ENCODE measurements around the gene FAM193A. TPM values are rescaled to one million over a fixed set of nuclear protein-coding genes. Genes with fewer than 3 reads are reported as not detected.
"Not testable (repeated sequence)": the region's sequence is repeated elsewhere in the genome, so short reads cannot be mapped to it uniquely, and the experiment has no call there.

The FAM193A gene
- total RNA-seq, 1 experiment from 2014 or later, result 38.8 TPM

DNA sequence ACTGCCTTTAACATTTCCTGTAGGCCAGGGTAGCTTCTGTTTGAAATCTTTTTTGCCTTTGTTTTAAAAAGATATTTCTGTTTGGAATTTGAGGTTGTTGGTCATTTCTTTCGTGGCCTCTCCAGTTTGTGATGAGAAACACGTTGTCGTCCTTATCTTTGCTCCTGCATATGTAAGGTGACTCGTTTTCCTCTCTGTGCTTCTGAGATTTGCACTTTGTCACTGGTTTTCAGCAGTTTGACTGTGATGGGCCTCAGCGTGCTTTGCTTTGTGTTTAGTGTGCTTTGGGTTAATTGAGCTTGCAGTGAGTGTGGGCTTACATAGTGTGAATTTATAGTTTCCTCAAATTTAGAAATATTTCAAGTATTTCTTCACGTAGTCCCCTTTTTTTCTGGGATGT, 81.5 kb downstream of the FAM193A start:
- H3K4me1 ChIP-seq (ENCODE audit: low read length), result no peaks in the 10 kb centered on the region
- H3K27ac ChIP-seq (ENCODE audit: low read length), result no peak overlapping the region
- no peak overlapping the region for H3K4me2 ChIP-seq (ENCODE audit: low read depth, low read length, poor library complexity, severe bottlenecking)
- H2AFZ ChIP-seq (ENCODE audit: low read length), result no peak overlapping the region
- H4K20me1 ChIP-seq (ENCODE audit: insufficient read depth, low read depth, low read length), result peaks cover 15% of the 10 kb centered on the region; the same call in 1 of the 2 replicates
- no peaks in the 10 kb centered on the region for H3K9me3 ChIP-seq (ENCODE audit: low read length)
- no peak for DNase-seq
- no peaks in the 10 kb centered on the region for H3K9me2 ChIP-seq (replicated peaks; ENCODE audit: insufficient read depth, low read length)
- H3K79me2 ChIP-seq (ENCODE audit: low read length), result peaks cover 97% of the 10 kb centered on the region
- H3K4me3 ChIP-seq (ENCODE audit: low read length), result no peak overlapping the region
- no peaks in the 10 kb centered on the region for H3K27me3 ChIP-seq (ENCODE audit: low read length)
- H3K36me3 ChIP-seq (ENCODE audit: insufficient read depth, low read length), result no peaks in the 10 kb centered on the region
- H3K9ac ChIP-seq (ENCODE audit: low read length), result no peak overlapping the region

DNA sequence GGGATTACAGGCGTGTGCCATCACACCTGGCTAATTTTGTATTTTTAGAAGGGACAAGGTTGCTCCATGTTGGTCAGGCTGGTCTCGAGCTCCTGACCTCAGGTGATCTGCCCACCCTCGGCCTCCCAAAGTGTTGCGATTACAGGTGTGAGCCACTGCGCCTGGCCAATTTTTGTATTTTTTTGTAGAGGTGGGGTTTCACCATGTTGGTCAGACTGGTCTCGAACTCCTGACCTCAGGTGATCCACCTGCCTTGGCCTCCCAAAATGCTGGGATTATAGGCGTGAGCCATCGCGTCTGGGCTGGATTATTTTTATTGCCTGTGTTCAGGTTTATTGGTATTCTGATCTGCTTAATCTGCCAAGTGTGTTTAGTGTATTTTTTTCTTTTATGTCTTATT, 82.3 kb downstream of the FAM193A start:
- not testable (repeated sequence) for H3K27me3 ChIP-seq (ENCODE audit: low read length); H3K4me2 ChIP-seq (ENCODE audit: low read depth, low read length, poor library complexity, severe bottlenecking); H3K9me2 ChIP-seq (replicated peaks; ENCODE audit: insufficient read depth, low read length); H3K9me3 ChIP-seq (ENCODE audit: low read length); H3K9ac ChIP-seq (ENCODE audit: low read length); H3K4me1 ChIP-seq (ENCODE audit: low read length); H2AFZ ChIP-seq (ENCODE audit: low read length); H3K4me3 ChIP-seq (ENCODE audit: low read length); H3K27ac ChIP-seq (ENCODE audit: low read length); DNase-seq; H3K36me3 ChIP-seq (ENCODE audit: insufficient read depth, low read length)
- peaks cover 97% of the 10 kb centered on the region for H3K79me2 ChIP-seq (ENCODE audit: low read length)
- peaks cover 15% of the 10 kb centered on the region; the same call in 1 of the 2 replicates for H4K20me1 ChIP-seq (ENCODE audit: insufficient read depth, low read depth, low read length)

DNA sequence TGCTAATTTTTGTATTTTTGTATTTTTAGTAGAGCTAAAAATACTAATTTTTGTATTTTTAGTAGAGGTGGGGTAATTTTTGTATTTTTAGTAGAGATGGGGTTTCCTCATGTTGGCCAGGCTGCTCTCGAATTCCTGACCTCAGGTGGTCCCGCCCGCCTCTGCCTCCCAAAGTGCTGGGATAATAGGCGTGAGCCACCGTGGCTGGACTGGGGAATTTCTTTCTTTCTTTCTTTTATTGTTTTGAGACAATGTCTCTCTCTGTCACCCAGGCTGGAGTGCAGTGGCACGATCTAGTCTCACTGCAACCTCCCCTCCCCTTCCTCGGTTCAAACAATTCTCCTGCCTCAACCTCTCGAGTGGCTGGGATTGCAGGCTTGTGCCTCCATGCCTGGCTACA, 83.0 kb downstream of the FAM193A start:
- Histone ChIP-seq H3K9ac (ENCODE audit: low read length) (no peak overlapping the region), H3K9me2 (replicated peaks; ENCODE audit: insufficient read depth, low read length) (no peaks in the 10 kb centered on the region), H3K27me3 (ENCODE audit: low read length) (no peaks in the 10 kb centered on the region), H3K4me2 (ENCODE audit: low read depth, low read length, poor library complexity, severe bottlenecking) (no peak overlapping the region), H3K27ac (ENCODE audit: low read length) (no peak overlapping the region), H3K79me2 (ENCODE audit: low read length) (peaks cover 96% of the 10 kb centered on the region), H4K20me1 (ENCODE audit: insufficient read depth, low read depth, low read length) (peaks cover 15% of the 10 kb centered on the region; the same call in 1 of the 2 replicates), H2AFZ (ENCODE audit: low read length) (no peak overlapping the region), H3K9me3 (ENCODE audit: low read length) (no peaks in the 10 kb centered on the region), H3K36me3 (ENCODE audit: insufficient read depth, low read length) (no peaks in the 10 kb centered on the region), H3K4me1 (ENCODE audit: low read length) (no peaks in the 10 kb centered on the region), H3K4me3 (ENCODE audit: low read length) (no peak overlapping the region)
- DNase-seq, result no peak

DNA sequence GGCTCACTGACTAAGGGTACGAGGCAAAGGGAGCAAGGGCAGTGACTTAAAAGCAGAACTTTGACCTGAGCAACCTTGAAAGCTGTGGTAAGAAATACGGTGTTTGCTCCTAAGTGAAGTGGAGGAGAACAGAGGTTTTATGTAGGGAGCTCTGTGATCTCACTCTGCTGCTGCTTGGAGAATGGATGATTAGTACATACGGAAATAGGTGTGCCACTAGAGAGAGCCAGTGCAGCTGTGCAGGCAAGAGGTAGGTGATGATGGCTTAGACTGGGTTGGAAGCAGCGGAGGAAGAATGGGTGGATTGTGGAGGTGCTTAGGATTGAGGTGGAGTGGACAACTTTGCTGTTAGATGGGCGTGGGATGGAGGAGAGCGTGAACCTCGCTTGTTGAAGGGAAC, 85.0 kb downstream of the FAM193A start:
- Histone ChIP-seq H3K4me1 (ENCODE audit: low read length) (no peaks in the 10 kb centered on the region), H3K9ac (ENCODE audit: low read length) (no peak overlapping the region), H4K20me1 (ENCODE audit: insufficient read depth, low read depth, low read length) (peaks cover 18% of the 10 kb centered on the region; the same call in 1 of the 2 replicates), H3K4me3 (ENCODE audit: low read length) (no peak overlapping the region), H3K36me3 (ENCODE audit: insufficient read depth, low read length) (no peaks in the 10 kb centered on the region; the same call in 1 of the 2 replicates), H3K27me3 (ENCODE audit: low read length) (no peaks in the 10 kb centered on the region), H2AFZ (ENCODE audit: low read length) (no peak overlapping the region), H3K79me2 (ENCODE audit: low read length) (peaks cover 85% of the 10 kb centered on the region), H3K9me2 (replicated peaks; ENCODE audit: insufficient read depth, low read length) (no peaks in the 10 kb centered on the region), H3K4me2 (ENCODE audit: low read depth, low read length, poor library complexity, severe bottlenecking) (no peak overlapping the region), H3K27ac (ENCODE audit: low read length) (no peak overlapping the region), H3K9me3 (ENCODE audit: low read length) (no peaks in the 10 kb centered on the region)
- DNase-seq, result no peak

DNA sequence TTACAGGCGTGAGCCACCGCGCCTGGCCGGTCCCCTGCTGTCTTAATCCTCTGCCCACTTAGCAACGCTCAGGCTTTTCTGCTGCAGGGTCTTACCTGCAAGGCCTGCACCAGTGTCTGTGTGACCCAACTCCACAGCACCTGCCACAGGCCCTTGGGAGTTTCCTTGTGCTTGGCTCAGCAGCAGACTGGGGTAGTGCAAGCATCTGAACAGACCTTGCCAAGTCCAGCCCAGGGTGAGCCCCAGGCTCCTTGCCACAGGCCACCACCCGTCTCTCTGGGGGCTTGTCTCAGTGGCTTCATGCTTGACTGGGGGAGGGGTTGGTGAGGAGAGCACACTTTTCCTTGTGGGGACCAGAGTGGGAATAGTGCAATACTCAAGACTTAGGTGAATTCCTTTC, 87.0 kb downstream of the FAM193A start:
- Histone ChIP-seq H4K20me1 (ENCODE audit: insufficient read depth, low read depth, low read length) (peaks cover 18% of the 10 kb centered on the region; the same call in 1 of the 2 replicates), H3K79me2 (ENCODE audit: low read length) (peaks cover 77% of the 10 kb centered on the region), H3K27me3 (ENCODE audit: low read length) (no peaks in the 10 kb centered on the region)

DNA sequence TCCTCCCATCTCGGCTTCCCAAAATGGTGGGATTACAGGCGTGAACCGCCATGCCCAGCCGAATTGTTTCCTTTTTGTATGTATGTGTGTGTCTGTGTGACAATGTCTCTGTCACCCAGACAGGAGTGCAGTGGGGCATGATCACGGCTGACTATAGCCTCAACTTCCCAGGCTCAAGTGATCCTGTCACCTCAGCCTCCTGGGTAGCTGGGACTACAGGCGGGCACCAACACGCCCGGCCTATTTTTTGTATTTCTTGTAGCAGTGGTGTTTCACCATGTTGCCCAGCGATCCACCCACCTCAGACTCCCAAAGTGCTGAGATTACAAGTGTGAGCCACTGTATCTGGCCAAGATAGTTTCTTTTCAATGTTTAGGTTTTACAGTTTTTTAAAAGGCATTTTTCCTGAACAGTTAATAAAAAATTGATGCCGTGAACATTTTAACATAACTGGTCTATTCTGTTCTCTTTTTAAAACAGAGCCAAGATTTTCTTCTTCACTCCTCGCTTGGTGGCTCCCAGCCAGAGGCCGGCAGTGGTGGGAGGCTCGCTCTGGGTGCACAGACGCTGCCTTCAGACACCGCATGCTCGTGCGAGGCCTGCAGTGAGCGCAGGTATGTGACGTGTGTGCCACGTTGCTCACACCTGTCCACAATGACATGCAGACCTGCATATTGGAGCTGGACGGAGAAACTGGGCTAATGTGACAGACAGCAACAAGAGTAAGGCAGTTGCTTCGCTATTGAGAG, 88.5 kb downstream of the FAM193A start:
- no peaks in the 10 kb centered on the region for H3K27me3 ChIP-seq (ENCODE audit: low read length)
- no peak overlapping the region for H3K4me2 ChIP-seq (ENCODE audit: low read depth, low read length, poor library complexity, severe bottlenecking)
- no peaks in the 10 kb centered on the region for H3K4me1 ChIP-seq (ENCODE audit: low read length)
- peaks cover 6% of the 10 kb centered on the region for H3K36me3 ChIP-seq (ENCODE audit: insufficient read depth, low read length)
- no peaks in the 10 kb centered on the region for H3K9me2 ChIP-seq (replicated peaks; ENCODE audit: insufficient read depth, low read length)
- no peaks in the 10 kb centered on the region for H3K9me3 ChIP-seq (ENCODE audit: low read length)
- no peak overlapping the region for H2AFZ ChIP-seq (ENCODE audit: low read length)
- no peak for DNase-seq
- H4K20me1 ChIP-seq (ENCODE audit: insufficient read depth, low read depth, low read length), result peaks cover 15% of the 10 kb centered on the region; the same call in 1 of the 2 replicates
- no peak overlapping the region for H3K9ac ChIP-seq (ENCODE audit: low read length)
- H3K4me3 ChIP-seq (ENCODE audit: low read length), result no peak overlapping the region
- peaks cover 68% of the 10 kb centered on the region for H3K79me2 ChIP-seq (ENCODE audit: low read length)
- no peak overlapping the region for H3K27ac ChIP-seq (ENCODE audit: low read length)

More for the DNA sequence above, 87.0 kb downstream of the FAM193A start:
- H3K9me3 ChIP-seq (ENCODE audit: low read length), result no peaks in the 10 kb centered on the region
- no peak for DNase-seq
- H3K9ac ChIP-seq (ENCODE audit: low read length), result no peak overlapping the region
- H2AFZ ChIP-seq (ENCODE audit: low read length), result no peak overlapping the region
- H3K9me2 ChIP-seq (replicated peaks; ENCODE audit: insufficient read depth, low read length), result no peaks in the 10 kb centered on the region
- H3K27ac ChIP-seq (ENCODE audit: low read length), result no peak overlapping the region
- no peak overlapping the region for H3K4me2 ChIP-seq (ENCODE audit: low read depth, low read length, poor library complexity, severe bottlenecking)
- peaks cover 6% of the 10 kb centered on the region for H3K36me3 ChIP-seq (ENCODE audit: insufficient read depth, low read length)
- no peak overlapping the region for H3K4me3 ChIP-seq (ENCODE audit: low read length)
- H3K4me1 ChIP-seq (ENCODE audit: low read length), result no peaks in the 10 kb centered on the region

DNA sequence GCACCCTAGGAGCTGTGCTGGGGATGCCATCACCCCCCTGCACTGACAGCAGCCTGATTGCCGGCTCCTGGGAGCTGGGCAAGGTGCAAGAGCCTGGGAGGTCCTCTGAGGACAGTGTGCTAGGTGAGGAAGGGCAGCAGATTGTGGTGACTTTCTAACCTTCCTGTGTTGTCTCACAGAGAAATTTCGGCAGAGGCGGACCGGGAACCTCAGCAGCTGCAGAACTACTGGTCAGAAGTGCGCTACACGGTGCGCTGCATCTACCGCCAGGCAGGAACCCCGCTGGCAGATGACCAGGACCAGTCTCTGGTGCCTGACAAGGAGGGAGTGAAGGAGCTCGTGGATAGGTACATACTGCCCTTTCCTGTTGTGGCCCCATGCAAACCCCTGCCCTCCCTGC, 89.8 kb downstream of the FAM193A start:
- H3K36me3 ChIP-seq (ENCODE audit: insufficient read depth, low read length), result peaks cover 6% of the 10 kb centered on the region

DNA sequence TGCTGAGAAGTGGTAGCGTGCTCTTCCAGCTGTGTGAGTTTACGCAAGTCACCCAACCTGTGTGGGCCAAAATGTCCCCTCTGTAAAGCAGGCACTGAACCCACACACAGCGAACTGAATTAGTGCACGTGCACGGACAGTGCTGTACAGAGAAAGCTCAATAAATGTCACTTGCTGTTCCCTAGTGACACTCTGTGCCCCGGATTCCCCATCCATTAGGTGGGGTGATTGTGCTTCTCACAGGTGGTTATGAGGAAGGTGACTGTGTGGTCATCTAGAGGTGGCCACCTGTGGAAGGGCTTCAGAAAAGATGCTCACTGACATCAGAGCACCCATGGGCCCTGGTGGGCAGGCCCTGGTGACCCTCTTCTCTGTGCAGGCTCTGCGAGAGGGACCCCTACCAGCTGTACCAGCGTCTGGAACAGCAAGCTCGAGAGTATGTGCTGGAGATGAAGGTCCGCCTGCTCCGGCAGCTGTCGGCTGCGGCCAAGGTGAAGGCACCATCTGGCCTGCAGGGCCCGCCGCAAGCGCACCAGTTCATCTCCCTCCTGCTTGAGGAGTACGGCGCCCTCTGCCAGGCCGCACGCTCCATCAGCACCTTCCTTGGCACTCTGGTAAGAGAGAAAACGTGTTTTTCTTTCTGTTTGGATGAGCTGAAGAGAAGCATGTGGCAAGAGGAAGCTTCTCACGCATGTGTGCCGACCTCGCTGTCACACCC, 94.3 kb downstream of the FAM193A start:
- no peaks in the 10 kb centered on the region for H3K4me1 ChIP-seq (ENCODE audit: low read length)
- no peaks in the 10 kb centered on the region for H3K9me3 ChIP-seq (ENCODE audit: low read length)
- peaks cover 10% of the 10 kb centered on the region; the same call in 1 of the 2 replicates for H3K36me3 ChIP-seq (ENCODE audit: insufficient read depth, low read length)

More for the DNA sequence above, 89.8 kb downstream of the FAM193A start:
- Histone ChIP-seq H3K4me2 (ENCODE audit: low read depth, low read length, poor library complexity, severe bottlenecking) (no peak overlapping the region), H2AFZ (ENCODE audit: low read length) (no peak overlapping the region), H4K20me1 (ENCODE audit: insufficient read depth, low read depth, low read length) (peaks cover 11% of the 10 kb centered on the region; the same call in 1 of the 2 replicates), H3K79me2 (ENCODE audit: low read length) (peaks cover 61% of the 10 kb centered on the region), H3K27me3 (ENCODE audit: low read length) (no peaks in the 10 kb centered on the region), H3K9ac (ENCODE audit: low read length) (no peak overlapping the region), H3K9me2 (replicated peaks; ENCODE audit: insufficient read depth, low read length) (no peaks in the 10 kb centered on the region), H3K27ac (ENCODE audit: low read length) (no peak overlapping the region), H3K4me3 (ENCODE audit: low read length) (no peak overlapping the region), H3K9me3 (ENCODE audit: low read length) (no peaks in the 10 kb centered on the region), H3K4me1 (ENCODE audit: low read length) (no peaks in the 10 kb centered on the region)
- no peak for DNase-seq

More for the DNA sequence above, 94.3 kb downstream of the FAM193A start:
- Histone ChIP-seq H2AFZ (ENCODE audit: low read length) (no peak overlapping the region), H3K79me2 (ENCODE audit: low read length) (peaks cover 35% of the 10 kb centered on the region), H3K4me2 (ENCODE audit: low read depth, low read length, poor library complexity, severe bottlenecking) (no peak overlapping the region), H3K27ac (ENCODE audit: low read length) (no peak overlapping the region), H3K27me3 (ENCODE audit: low read length) (no peaks in the 10 kb centered on the region), H3K4me3 (ENCODE audit: low read length) (no peak overlapping the region), H3K9me2 (replicated peaks; ENCODE audit: insufficient read depth, low read length) (no peaks in the 10 kb centered on the region), H3K9ac (ENCODE audit: low read length) (no peak overlapping the region), H4K20me1 (ENCODE audit: insufficient read depth, low read depth, low read length) (no peaks in the 10 kb centered on the region)
- no peak for DNase-seq
